B cell (primary cell): ENCODE data around the gene RXFP1. TPM values are rescaled to one million over a fixed set of nuclear protein-coding genes. Genes with fewer than 3 reads are reported as not detected.

Experiments used
- ATAC-seq: fragments of 200-7000 bp; cut with Tn5 transposase; one replicate; pipeline ENCODE4 v1.10.0; 2021; ENCODE audit warnings: low read depth, mild to moderate bottlenecking, moderate number of reproducible peaks, moderate library complexity
- CTCF ChIA-PET: fragments of 350-600 bp; sonication (Branson Sonifier 250); formaldehyde crosslinking; loops from one replicate; lab custom pipeline; 2021; ENCODE audit warnings: antibody characterized with exemption, inconsistent platforms; lab: Charles Lee
- POLR2A ChIA-PET: fragments of 350-600 bp; sonication (Branson Sonifier 250); formaldehyde crosslinking; loops from one replicate; lab custom pipeline; 2021; ENCODE audit warnings: antibody characterized with exemption; lab: Charles Lee
- DNase-seq: peaks from one replicate; pipeline ENCODE4 v3.0.0; 2013
- H2AFZ ChIP-seq: 2 replicates; pipeline ENCODE4 v1.6.1; 2012; ENCODE audit warnings: mild to moderate bottlenecking, low read depth, low read length; ENCODE audit not compliant: insufficient read depth, poor library complexity, severe bottlenecking
- H3K27ac ChIP-seq, 2 donors: 1 replicate in 1 of 2; 2 replicates in 1 of 2; pipeline ENCODE4 v1.5.1; 2012 to 2013; ENCODE audit warnings: low read length in 2 of 2, mild to moderate bottlenecking in 2 of 2, moderate library complexity in 1 of 2
- H3K27me3 ChIP-seq, 4 experiments: fragments of 200-600 bp in 1 of 4; sonication (generic) in 1 of 4; replicated peaks in 1 of 4; 1 replicate in 2 of 4; 2 replicates in 2 of 4; pipeline versions ENCODE4 v1.6.1 to v1.7.0; 2013 to 2016; ENCODE audit warnings: low read length in 3 of 4, mild to moderate bottlenecking in 2 of 4, mixed read lengths in 1 of 4, moderate library complexity in 1 of 4; ENCODE audit not compliant: insufficient read depth in 4 of 4, control insufficient read depth in 3 of 4; ENCODE audit errors: control extremely low read depth in 1 of 4
- H3K36me3 ChIP-seq, 2 experiments: replicated peaks in 1 of 2; 1 replicate in 1 of 2; 2 replicates in 1 of 2; pipeline versions ENCODE4 v1.6.1 to v1.7.1; 2013; ENCODE audit warnings: low read length in 1 of 2; ENCODE audit not compliant: insufficient read depth in 2 of 2, control insufficient read depth in 1 of 2; ENCODE audit errors: control extremely low read depth in 1 of 2, extremely low read depth in 1 of 2
- H3K4me1 ChIP-seq, 2 donors: fragments of 200-600 bp in 1 of 2; sonication (generic) in 1 of 2; 1 replicate in 1 of 2; 2 replicates in 1 of 2; pipeline versions ENCODE4 v1.5.1 to v1.6.1; 2013 to 2017; ENCODE audit warnings: low read length in 2 of 2; ENCODE audit not compliant: control insufficient read depth in 2 of 2, insufficient read depth in 2 of 2
- H3K4me2 ChIP-seq: replicated peaks from 2 replicates; pipeline ENCODE3; 2012; ENCODE audit warnings: mild to moderate bottlenecking, low read depth, low read length; ENCODE audit not compliant: poor library complexity, severe bottlenecking
- H3K4me3 ChIP-seq, 5 experiments: fragments of 200-600 bp in 1 of 5; sonication (generic) in 1 of 5; 1 replicate in 3 of 5; 2 replicates in 2 of 5; pipeline versions ENCODE4 v1.5.1 to v1.7.0; 2011 to 2016; ENCODE audit warnings: low read length in 4 of 5, mild to moderate bottlenecking in 4 of 5, low read depth in 2 of 5, control low read depth in 1 of 5, moderate library complexity in 1 of 5; ENCODE audit not compliant: insufficient read depth in 1 of 5; ENCODE audit errors: control extremely low read depth in 1 of 5, extremely low read depth in 1 of 5
- H3K79me2 ChIP-seq: fragments of 200-600 bp; sonication (generic); one replicate; pipeline ENCODE4 v1.6.0; 2016; ENCODE audit warnings: low read length; ENCODE audit not compliant: control insufficient read depth, insufficient read depth
- H3K9ac ChIP-seq: fragments of 200-600 bp; sonication (generic); 2 replicates; pipeline ENCODE4 v1.6.1; 2017; ENCODE audit warnings: mild to moderate bottlenecking, low read length, moderate library complexity
- H3K9me3 ChIP-seq, 3 donors: one replicate each; pipeline versions ENCODE4 v1.6.1 to v1.7.1; 2013; ENCODE audit warnings: low read length in 2 of 3; ENCODE audit not compliant: control insufficient read depth in 2 of 3, insufficient read depth in 1 of 3; ENCODE audit errors: control extremely low read depth in 1 of 3
- H4K20me1 ChIP-seq: 2 replicates; pipeline ENCODE4 v1.6.0; 2012; ENCODE audit warnings: mild to moderate bottlenecking, low read length; ENCODE audit not compliant: insufficient read depth, control insufficient read depth, poor library complexity, severe bottlenecking
- H3K27ac Mint-ChIP-seq: one replicate; pipeline ENCODE4 v1.8.0; 2021; ENCODE audit warnings: mixed read lengths
- H3K27me3 Mint-ChIP-seq: one replicate; pipeline ENCODE4 v1.8.0; 2021; ENCODE audit warnings: mixed read lengths
- H3K4me1 Mint-ChIP-seq: one replicate; pipeline ENCODE4 v1.8.0; 2021; ENCODE audit warnings: mixed read lengths
- H3K4me3 Mint-ChIP-seq: one replicate; pipeline ENCODE4 v1.8.0; 2021; ENCODE audit warnings: mixed read lengths
- H3K9me3 Mint-ChIP-seq: one replicate; pipeline ENCODE4 v1.8.0; 2022; ENCODE audit warnings: mixed read lengths; ENCODE audit not compliant: insufficient read depth
- CTCF ChIP-seq: fragments of 200-600 bp; IDR thresholded peaks from one replicate; pipeline ENCODE4 v1.8.0; 2022; ENCODE audit warnings: antibody characterized with exemption, mild to moderate bottlenecking
- EZH2 ChIP-seq: IDR thresholded peaks from 2 replicates; pipeline ENCODE4 v1.6.1; 2012; ENCODE audit warnings: borderline replicate concordance, low read depth, mild to moderate bottlenecking, moderate library complexity, low read length; ENCODE audit not compliant: insufficient read depth, poor library complexity, severe bottlenecking
- WGBS: methylation state at CpG from one replicate; pipeline ENCODE4 v1.1.5; 2013; ENCODE audit warnings: missing lambda C conversion rate; ENCODE audit not compliant: insufficient coverage; 5-methylcytosine and 5-hydroxymethylcytosine counted together
- intact Hi-C: fragments of 100-400 bp; cut with micrococcal nuclease; formaldehyde crosslinking; loops from one replicate; pipeline ENCODE4 v1.10.0; 2022
- polyA plus RNA-seq: library from polyadenylated mRNA; depleted of rRNA; stranded (reverse); fragments of >200 nt; gene quantifications from 2 replicates; pipeline ENCODE4 v1.2.3, GENCODE V29; 2012
- total RNA-seq, 2 donors: library from RNA; stranded (reverse); fragments of 120-200 nt in 1 of 2; gene quantifications; 1 replicate in 1 of 2; 2 replicates in 1 of 2; pipeline versions ENCODE4 v1.2.3 to v1.2.4, GENCODE V29; 2013 to 2022

Gene RXFP1
- total and polyA plus RNA-seq, 2 donors (not counting 1 experiment from before 2014, with no cell fraction given) = not detected

- Mint-ChIP-seq H3K4me3 (no peak overlapping the region), H3K4me1 (no peaks in the 10 kb centered on the region), H3K27ac (no peak overlapping the region), H3K27me3 (peaks cover 7% of the 10 kb centered on the region), H3K9me3 (no peaks in the 10 kb centered on the region)
- H3K4me2 ChIP-seq = no peak overlapping the region
- ATAC-seq (no peak), DNase-seq (no peak)
- no peaks in the 10 kb centered on the region for H4K20me1 ChIP-seq
- no peak for TF ChIP-seq EZH2
- TF ChIP-seq CTCF = no peak
- H3K4me3 ChIP-seq = no peak overlapping the region
- H3K9me3 ChIP-seq = no peaks in the 10 kb centered on the region
- intact Hi-C loops = no loop called here
- no peak overlapping the region for H3K9ac ChIP-seq
- no peaks in the 10 kb centered on the region for H3K36me3 ChIP-seq
- no peak overlapping the region for H3K27ac ChIP-seq
- no peaks in the 10 kb centered on the region for H3K4me1 ChIP-seq
- H3K27me3 ChIP-seq = peaks cover 0 to 12% (median 2%) of the 10 kb centered on the region in 4 experiments
- POLR2A ChIA-PET = no interaction called here
- no peak overlapping the region for H2AFZ ChIP-seq
- CTCF ChIA-PET = no interaction called here
- WGBS = 100% methylated on average over 1 of the region's 5 CpGs
- no peaks in the 10 kb centered on the region for H3K79me2 ChIP-seq
Observed at GRCh38 chr4:158588777-158589176, 67.1 kb downstream of the RXFP1 start.

GRCh38 chr4:158590306-158590705 is 68.6 kb downstream of the RXFP1 start:
- H3K4me3 ChIP-seq = no peak overlapping the region
- H3K9me3 ChIP-seq = no peaks in the 10 kb centered on the region
- H4K20me1 ChIP-seq = no peaks in the 10 kb centered on the region
- 6% methylated on average over 2 of the region's 4 CpGs for WGBS
- ATAC-seq (no peak), DNase-seq (no peak)
- no peaks in the 10 kb centered on the region for H3K36me3 ChIP-seq
- POLR2A ChIA-PET = no interaction called here
- H3K4me2 ChIP-seq = no peak overlapping the region
- Mint-ChIP-seq H3K9me3 (no peaks in the 10 kb centered on the region), H3K4me3 (no peak overlapping the region), H3K27me3 (peaks cover 7% of the 10 kb centered on the region), H3K4me1 (no peaks in the 10 kb centered on the region), H3K27ac (no peak overlapping the region)
- CTCF ChIA-PET = interaction anchor here (0.7 kb wide), 1 partner anchor 202 kb away, joined by 3 read pairs; no protein-coding TSS in a partner anchor
- H3K27me3 ChIP-seq = peaks cover 0 to 12% (median 2%) of the 10 kb centered on the region in 4 experiments
- no peak overlapping the region for H3K27ac ChIP-seq
- no peak overlapping the region for H2AFZ ChIP-seq
- no peak for TF ChIP-seq EZH2
- H3K9ac ChIP-seq = no peak overlapping the region
- H3K4me1 ChIP-seq = no peaks in the 10 kb centered on the region
- intact Hi-C loops = no loop called here
- H3K79me2 ChIP-seq = no peaks in the 10 kb centered on the region
